HepG2 (cell line): ENCODE results near the gene POM121. TPM values are rescaled to one million over a fixed set of nuclear protein-coding genes. Genes with fewer than 3 reads are reported as not detected.

Source experiments
- AKNA ChIP-seq: sonication (generic); formaldehyde crosslinking; IDR thresholded peaks from 2 replicates; pipeline ENCODE4 v1.4.0; 2020; ENCODE audit warnings: missing genetic modification reagents, borderline replicate concordance
- FUBP1 ChIP-seq: sonication (generic); formaldehyde crosslinking; IDR thresholded peaks from 2 replicates; pipeline ENCODE4 v1.5.1; 2020; ENCODE audit warnings: missing genetic modification reagents, mild to moderate bottlenecking, borderline replicate concordance
- HNRNPUL1 ChIP-seq: fragments of 200-400 bp; formaldehyde crosslinking; IDR thresholded peaks from 2 replicates; pipeline ENCODE4 v1.6.1; 2017; ENCODE audit warnings: low read depth, mild to moderate bottlenecking, low read length, moderate library complexity
- KLF12 ChIP-seq: sonication (generic); formaldehyde crosslinking; IDR thresholded peaks from 2 replicates; pipeline ENCODE4 v1.4.0; 2020; ENCODE audit warnings: missing genetic modification reagents, borderline replicate concordance
- MLX ChIP-seq: IDR thresholded peaks from 2 replicates; pipeline ENCODE4 v1.6.1; 2016
- NAIF1 ChIP-seq: sonication (generic); formaldehyde crosslinking; IDR thresholded peaks from 2 replicates; pipeline ENCODE4 v1.5.0; 2020; ENCODE audit warnings: mild to moderate bottlenecking, missing genetic modification reagents, borderline replicate concordance
- SAP130 ChIP-seq: IDR thresholded peaks from 2 replicates; pipeline ENCODE4 v1.6.1; 2016; ENCODE audit warnings: low read depth
- SSRP1 ChIP-seq: IDR thresholded peaks from 2 replicates; pipeline ENCODE4 v1.6.1; 2016; ENCODE audit warnings: control low read depth
- ZC3H4 ChIP-seq: sonication (generic); formaldehyde crosslinking; IDR thresholded peaks from 2 replicates; pipeline ENCODE4 v1.4.0; 2020; ENCODE audit warnings: missing genetic modification reagents, borderline replicate concordance
- ZNF138 ChIP-seq: sonication (generic); formaldehyde crosslinking; IDR thresholded peaks from 2 replicates; pipeline ENCODE4 v1.5.0; 2020; ENCODE audit warnings: mild to moderate bottlenecking, low read depth, missing genetic modification reagents
- ZNF142 ChIP-seq: sonication (generic); formaldehyde crosslinking; IDR thresholded peaks from 2 replicates; pipeline ENCODE4 v1.4.0; 2020; ENCODE audit warnings: missing genetic modification reagents
- ZNF180 ChIP-seq: sonication (generic); formaldehyde crosslinking; IDR thresholded peaks from 2 replicates; pipeline ENCODE4 v1.4.0; 2020; ENCODE audit warnings: low read depth, missing genetic modification reagents, borderline replicate concordance
- ZNF616 ChIP-seq: sonication (generic); formaldehyde crosslinking; IDR thresholded peaks from 2 replicates; pipeline ENCODE4 v1.5.0; 2020; ENCODE audit warnings: low read depth, mild to moderate bottlenecking, missing genetic modification reagents
- ZNF672 ChIP-seq: sonication (generic); formaldehyde crosslinking; IDR thresholded peaks from 2 replicates; pipeline ENCODE4 v1.8.1; 2022; ENCODE audit warnings: missing genetic modification reagents
- ZNF883 ChIP-seq: sonication (generic); formaldehyde crosslinking; IDR thresholded peaks from 2 replicates; pipeline ENCODE4 v1.5.1; 2020; ENCODE audit warnings: mild to moderate bottlenecking, missing genetic modification reagents; ENCODE audit errors: not compliant biosample characterization
- polyA plus RNA-seq, 8 experiments: library from polyadenylated mRNA; depleted of rRNA in 3 of 8; stranded (reverse) in 7 of 8; unstranded in 1 of 8; fragments of >200 nt; fragmentation: Illumina TruSeq in 4 of 8; extraction: Trizol in 4 of 8; gene quantifications; 2 replicates each; pipeline versions ENCODE4 v1.2.1 to v1.2.3, GENCODE V29; 2011 to 2016; ENCODE audit warnings: low read depth in 4 of 8, missing spikeins in 1 of 8, mixed read lengths in 1 of 8; ENCODE audit not compliant: insufficient read depth in 1 of 8
- total RNA-seq, 5 experiments: library from RNA; depleted of rRNA; stranded (reverse); fragments of >200 nt; fragmentation: Illumina TruSeq; extraction: Trizol; gene quantifications; 2 replicates each; pipeline ENCODE4 v1.2.3, GENCODE V29; 2016; ENCODE audit warnings: low read depth in 1 of 5

POM121 gene
- total and polyA plus RNA-seq, 2 of the 13 experiments (the other 11 are each of a cell fraction or from before 2014, with no cell fraction given), result 8.4 to 10.3 TPM

GRCh38 chr7:72924733-72925545 is at the start of gene POM121 (continued):
- peak; percentile 52; the same call in 1 of the 2 replicates for TF ChIP-seq MLX (CRISPR knock-in tag)
- no peak for TF ChIP-seq ZNF883 (CRISPR knock-in tag)
- TF ChIP-seq ZNF616 (CRISPR knock-in tag), result no peak
- 0 out of 2 replicates have a peak, but pooled peaks have one; percentile 44 for TF ChIP-seq KLF12 (CRISPR knock-in tag)
- TF ChIP-seq ZNF142 (CRISPR knock-in tag), result 0 out of 2 replicates have a peak, but pooled peaks have one; percentile 63
- 0 out of 2 replicates have a peak, but pooled peaks have one; percentile 23 for TF ChIP-seq ZNF180 (CRISPR knock-in tag)
- no peak for TF ChIP-seq ZNF672 (CRISPR knock-in tag)
- TF ChIP-seq SAP130 (CRISPR knock-in tag), result peak; percentile 97
- TF ChIP-seq ZNF138, result no peak
- no peak for TF ChIP-seq FUBP1 (CRISPR knock-in tag)
- TF ChIP-seq SSRP1 (CRISPR knock-in tag), result no peak
- TF ChIP-seq NAIF1 (CRISPR knock-in tag), result no peak
- TF ChIP-seq AKNA (CRISPR knock-in tag), result no peak
- no peak for TF ChIP-seq HNRNPUL1
- TF ChIP-seq ZC3H4, result no peak
